H1 (cell line): ENCODE measurements around the gene NUB1. TPM values are rescaled to one million over a fixed set of nuclear protein-coding genes. Genes with fewer than 3 reads are reported as not detected.

Source experiments
- CTCF ChIA-PET: fragments of 300-600 bp; sonication (Branson Sonifier 250); formaldehyde crosslinking; loops from one replicate; lab custom pipeline; 2021; ENCODE audit not compliant: partially characterized antibody; lab: Charles Lee
- POLR2A ChIA-PET: fragments of 300-600 bp; sonication (Branson Sonifier 250); formaldehyde crosslinking; loops from one replicate; lab custom pipeline; 2021; ENCODE audit warnings: inconsistent platforms; ENCODE audit not compliant: partially characterized antibody; lab: Charles Lee
- DNase-seq, 2 experiments: peaks; one replicate each; pipeline versions ENCODE4 v3.0.0 to v3.0.0-alpha.2; 2010 to 2022; ENCODE audit warnings: low spot score in 2 of 2, low read depth in 1 of 2, mixed read lengths in 1 of 2
- FAIRE-seq: peaks from 2 replicates; lab custom pipeline; 2011; peaks lifted over from hg19 to GRCh38; lab: Jason Lieb, UNC
- H2AFZ ChIP-seq: 2 replicates; pipeline ENCODE4 v1.8.1; 2012; ENCODE audit warnings: low read length, inconsistent platforms
- H2AK5ac ChIP-seq: 2 replicates; pipeline ENCODE4 v1.6.1; 2013; ENCODE audit warnings: low read depth, low read length
- H2BK120ac ChIP-seq: replicated peaks from 2 replicates; pipeline ENCODE3; 2013; ENCODE audit warnings: low read depth, low read length, inconsistent platforms
- H2BK12ac ChIP-seq: 2 replicates; pipeline ENCODE4 v1.6.1; 2013; ENCODE audit warnings: low read depth, low read length
- H2BK15ac ChIP-seq: 2 replicates; pipeline ENCODE4 v1.6.1; 2013; ENCODE audit warnings: low read length
- H2BK20ac ChIP-seq: 2 replicates; pipeline ENCODE4 v1.6.1; 2013; ENCODE audit warnings: low read length
- H2BK5ac ChIP-seq: 2 replicates; pipeline ENCODE4 v1.6.1; 2013; ENCODE audit warnings: low read depth, low read length
- H3K14ac ChIP-seq: 2 replicates; pipeline ENCODE4 v1.6.1; 2013; ENCODE audit warnings: inconsistent platforms; ENCODE audit not compliant: insufficient read length
- H3K18ac ChIP-seq: 2 replicates; pipeline ENCODE4 v1.6.1; 2013; ENCODE audit warnings: low read length; ENCODE audit errors: extremely low read depth
- H3K23ac ChIP-seq: 2 replicates; pipeline ENCODE4 v1.6.1; 2013; ENCODE audit warnings: inconsistent platforms; ENCODE audit not compliant: insufficient read length
- H3K23me2 ChIP-seq: 2 replicates; pipeline ENCODE4 v1.6.1; 2013; ENCODE audit warnings: low read depth, low read length
- H3K27ac ChIP-seq: 2 replicates; pipeline ENCODE4 v1.6.1; 2011; ENCODE audit warnings: low read depth, low read length, inconsistent platforms
- H3K27me3 ChIP-seq, 4 experiments: replicated peaks in 1 of 4; 1 replicate in 1 of 4; 2 replicates in 3 of 4; pipeline versions ENCODE4 v1.6.1 to v1.8.1; 2011 to 2013; ENCODE audit warnings: low read length in 3 of 4, mild to moderate bottlenecking in 3 of 4, inconsistent platforms in 2 of 4, mixed read lengths in 2 of 4, moderate library complexity in 1 of 4; ENCODE audit not compliant: control insufficient read depth in 3 of 4, insufficient read depth in 3 of 4; ENCODE audit errors: extremely low read depth in 1 of 4
- H3K36me3 ChIP-seq, 4 experiments: 2 replicates each; pipeline versions ENCODE4 v1.6.1 to v1.8.1; 2011 to 2013; ENCODE audit warnings: mild to moderate bottlenecking in 4 of 4, low read length in 3 of 4, moderate library complexity in 2 of 4, control low read depth in 1 of 4, inconsistent platforms in 1 of 4; ENCODE audit not compliant: insufficient read depth in 4 of 4, control insufficient read depth in 2 of 4
- H3K4ac ChIP-seq: replicated peaks from 2 replicates; pipeline ENCODE3; 2013; ENCODE audit warnings: low read length, low read depth, mixed read lengths, inconsistent platforms; ENCODE audit not compliant: insufficient read length
- H3K4me1 ChIP-seq, 4 experiments: replicated peaks in 1 of 4; 1 replicate in 1 of 4; 2 replicates in 3 of 4; pipeline versions ENCODE4 v1.6.1 to v1.8.1; 2011 to 2013; ENCODE audit warnings: low read length in 3 of 4, inconsistent platforms in 2 of 4, mixed read lengths in 1 of 4; ENCODE audit not compliant: insufficient read depth in 4 of 4, control insufficient read depth in 3 of 4
- H3K4me2 ChIP-seq, 2 experiments: 2 replicates each; pipeline versions ENCODE4 v1.6.1 to v1.8.1; 2011 to 2013; ENCODE audit warnings: low read depth in 2 of 2, low read length in 2 of 2, control low read depth in 1 of 2, inconsistent platforms in 1 of 2, mild to moderate bottlenecking in 1 of 2; ENCODE audit not compliant: insufficient read depth in 1 of 2
- H3K4me3 ChIP-seq, 4 experiments: fragments of 200-600, 300-600 bp in 1 of 4; sonication (generic), shearing (Covaris generic), sonication (Bioruptor Twin) in 1 of 4; 2 replicates each; pipeline versions ENCODE4 v1.5.1 to v1.8.1; 2011 to 2016; ENCODE audit warnings: low read length in 4 of 4, low read depth in 3 of 4, control low read depth in 2 of 4, inconsistent platforms in 2 of 4, mild to moderate bottlenecking in 2 of 4, mixed read lengths in 1 of 4, moderate library complexity in 1 of 4; ENCODE audit not compliant: insufficient read depth in 2 of 4; ENCODE audit errors: extremely low read depth in 1 of 4
- H3K56ac ChIP-seq: replicated peaks from 2 replicates; pipeline ENCODE3; 2013; ENCODE audit warnings: low read depth, mild to moderate bottlenecking, mixed read lengths, low read length, inconsistent platforms; ENCODE audit not compliant: insufficient read length
- H3K79me1 ChIP-seq: 2 replicates; pipeline ENCODE4 v1.6.1; 2013; ENCODE audit warnings: low read depth, low read length, control low read depth
- H3K79me2 ChIP-seq, 2 experiments: 2 replicates each; pipeline versions ENCODE4 v1.6.1 to v1.8.1; 2012 to 2013; ENCODE audit warnings: low read length in 2 of 2, mild to moderate bottlenecking in 2 of 2, inconsistent platforms in 1 of 2; ENCODE audit not compliant: insufficient read depth in 2 of 2, control insufficient read depth in 1 of 2
- H3K9ac ChIP-seq, 4 experiments: replicated peaks in 1 of 4; 1 replicate in 1 of 4; 2 replicates in 3 of 4; pipeline versions ENCODE4 v1.6.1 to v1.8.1; 2011 to 2013; ENCODE audit warnings: low read depth in 3 of 4, low read length in 3 of 4, control low read depth in 2 of 4, mild to moderate bottlenecking in 2 of 4, moderate library complexity in 2 of 4, inconsistent platforms in 1 of 4; ENCODE audit errors: extremely low read depth in 1 of 4
- H3K9me3 ChIP-seq, 2 experiments: 2 replicates each; pipeline versions ENCODE4 v1.6.1 to v1.8.1; 2012 to 2013; ENCODE audit warnings: mild to moderate bottlenecking in 2 of 2, moderate library complexity in 2 of 2, control low read depth in 1 of 2, inconsistent platforms in 1 of 2, low read depth in 1 of 2, low read length in 1 of 2, mixed read lengths in 1 of 2; ENCODE audit not compliant: insufficient read depth in 2 of 2
- H4K20me1 ChIP-seq, 2 experiments: replicated peaks in 1 of 2; 2 replicates each; pipeline versions ENCODE3 to v1.8.1; 2011 to 2013; ENCODE audit warnings: inconsistent platforms in 2 of 2, low read length in 2 of 2, mild to moderate bottlenecking in 1 of 2; ENCODE audit not compliant: insufficient read depth in 2 of 2, control insufficient read depth in 1 of 2
- H4K5ac ChIP-seq: 2 replicates; pipeline ENCODE4 v1.6.1; 2013; ENCODE audit warnings: low read length, low read depth, mixed read lengths, inconsistent platforms; ENCODE audit not compliant: insufficient read length
- H4K8ac ChIP-seq: 2 replicates; pipeline ENCODE4 v1.8.0; 2013; ENCODE audit warnings: mild to moderate bottlenecking, moderate library complexity, low read length, inconsistent platforms; ENCODE audit not compliant: insufficient read depth; ENCODE audit errors: extremely low read depth
- H4K91ac ChIP-seq: replicated peaks from 2 replicates; pipeline ENCODE3; 2013; ENCODE audit warnings: low read length, mixed read lengths, inconsistent platforms; ENCODE audit not compliant: insufficient read length
- ASH2L ChIP-seq: fragments of 200-600, 300-600 bp; sonication (generic); IDR thresholded peaks from one replicate; pipeline ENCODE4 v1.7.1; 2017; ENCODE audit warnings: low read length
- CREB1 ChIP-seq: IDR thresholded peaks from 2 replicates; pipeline ENCODE4 v1.6.1; 2012; ENCODE audit warnings: inconsistent platforms
- EGR1 ChIP-seq: IDR thresholded peaks from 2 replicates; pipeline ENCODE4 v1.6.1; 2011; ENCODE audit warnings: low read depth, low read length, borderline replicate concordance
- POLR2AphosphoS5 ChIP-seq: IDR thresholded peaks from 2 replicates; pipeline ENCODE4 v1.6.1; 2011; ENCODE audit warnings: low read depth, low read length
- RFX5 ChIP-seq: IDR thresholded peaks from 2 replicates; pipeline ENCODE4 v1.6.1; 2011; ENCODE audit warnings: low read depth, low read length, improper control_type of control experiment, borderline replicate concordance
- SIN3A ChIP-seq, 2 experiments: IDR thresholded peaks in 1 of 2; conservative IDR thresholded peaks in 1 of 2; 2 replicates each; pipeline ENCODE4 v1.6.1; 2011 to 2012; ENCODE audit warnings: low read length in 2 of 2, improper control_type of control experiment in 1 of 2, low read depth in 1 of 2, mild to moderate bottlenecking in 1 of 2
- TAF1 ChIP-seq: IDR thresholded peaks from 2 replicates; pipeline ENCODE4 v1.6.1; 2011; ENCODE audit warnings: mild to moderate bottlenecking, low read depth, low read length
- TBP ChIP-seq: IDR thresholded peaks from 2 replicates; pipeline ENCODE4 v1.6.1; 2011; ENCODE audit warnings: low read depth, low read length, improper control_type of control experiment
- YY1 ChIP-seq: IDR thresholded peaks from 2 replicates; pipeline ENCODE4 v1.6.1; 2011; ENCODE audit warnings: low read depth, mild to moderate bottlenecking, low read length
- WGBS, 2 experiments: shearing (Covaris generic) in 1 of 2; methylation state at CpG; one replicate each; pipeline versions ENCODE4 v1.1.6 to v1.1.7; 2013 to 2015; ENCODE audit warnings: low lambda C conversion rate in 2 of 2, mixed read lengths in 2 of 2, inconsistent platforms in 1 of 2, low coverage in 1 of 2, missing lambda C conversion rate in 1 of 2; ENCODE audit not compliant: insufficient replicate concordance in 2 of 2, insufficient coverage in 1 of 2, insufficient read length in 1 of 2; ENCODE audit errors: extremely low coverage in 1 of 2, missing lambda C conversion rate in 1 of 2; 5-methylcytosine and 5-hydroxymethylcytosine counted together
- long read RNA-seq, 2 experiments: library from RNA in 1 of 2; library from capped mRNA in 1 of 2; stranded (forward); transcript quantifications; one replicate each; pipeline ENCODE4 v2.0.0, GENCODE V29; 2021; ENCODE audit warnings: inconsistent platforms in 1 of 2
- polyA minus RNA-seq, 3 experiments: library from RNA; depleted of rRNA, polyadenylated mRNA; stranded (reverse); fragments of >200 nt; gene quantifications; 1 replicate in 2 of 3; 2 replicates in 1 of 3; pipeline ENCODE4 v1.2.3, GENCODE V29; 2011
- polyA plus RNA-seq, 7 experiments: library from polyadenylated mRNA; depleted of rRNA in 3 of 7; stranded (reverse) in 5 of 7; unstranded in 2 of 7; fragments of >200 nt in 5 of 7; fragments of 200-250 nt in 2 of 7; gene quantifications; 1 replicate in 5 of 7; 2 replicates in 1 of 7; 4 replicates in 1 of 7; pipeline versions ENCODE4 v1.2.1 to v1.2.3, GENCODE V29; 2011 to 2013; ENCODE audit warnings: missing spikeins in 2 of 7, mixed read lengths in 2 of 7
- total RNA-seq: library from RNA; stranded (reverse); fragmentation: NEBNext Ultra II Directional; extraction: Animal tissue kit (Norgen Biotek cat#: 25700); gene quantifications from 2 replicates; pipeline ENCODE4 v1.2.1, GENCODE V29; 2021

Gene NUB1
- total RNA-seq, result 37.7 and 43.5 TPM in 2 replicates
- 20.5 and 22.1 TPM in 2 replicates for polyA plus RNA-seq (2011; rRNA removed)
- 26.7 TPM for polyA plus RNA-seq (2011; cell fraction: cytosol; rRNA removed)
- polyA plus RNA-seq (2011; cell fraction: nucleus; rRNA removed), result 28.6 TPM
- polyA plus RNA-seq (2012, experiment 1 of 2), result 26.1 to 56.9 TPM (median 28.7 TPM) in 4 replicates
- 8.2 TPM for polyA plus RNA-seq (2012, experiment 2 of 2)
- 42.6 TPM for polyA plus RNA-seq (2013, experiment 1 of 2)
- 43.8 TPM for polyA plus RNA-seq (2013, experiment 2 of 2)
- 21.8 and 23.6 TPM in 2 replicates for polyA minus RNA-seq (2011; rRNA and poly(A)+ RNA removed)
- 16.0 TPM for polyA minus RNA-seq (2011; cell fraction: cytosol; rRNA and poly(A)+ RNA removed)
- 21.4 TPM for polyA minus RNA-seq (2011; cell fraction: nucleus; rRNA and poly(A)+ RNA removed)
- long read RNA-seq, experiment 1, partial matches to known transcripts, result 17 of 31 reads
- long read RNA-seq, experiment 1, other reads (novel, unspliced or antisense), result 12 of 31 reads
- long read RNA-seq, experiment 2, transcript NUB1-203 (9 exons, 1,703 nt), result major isoform, 14 of 45 reads
- long read RNA-seq, experiment 2, partial matches to known transcripts, result 16 of 45 reads
- long read RNA-seq, experiment 2, other reads (novel, unspliced or antisense), result 14 of 45 reads

DNA sequence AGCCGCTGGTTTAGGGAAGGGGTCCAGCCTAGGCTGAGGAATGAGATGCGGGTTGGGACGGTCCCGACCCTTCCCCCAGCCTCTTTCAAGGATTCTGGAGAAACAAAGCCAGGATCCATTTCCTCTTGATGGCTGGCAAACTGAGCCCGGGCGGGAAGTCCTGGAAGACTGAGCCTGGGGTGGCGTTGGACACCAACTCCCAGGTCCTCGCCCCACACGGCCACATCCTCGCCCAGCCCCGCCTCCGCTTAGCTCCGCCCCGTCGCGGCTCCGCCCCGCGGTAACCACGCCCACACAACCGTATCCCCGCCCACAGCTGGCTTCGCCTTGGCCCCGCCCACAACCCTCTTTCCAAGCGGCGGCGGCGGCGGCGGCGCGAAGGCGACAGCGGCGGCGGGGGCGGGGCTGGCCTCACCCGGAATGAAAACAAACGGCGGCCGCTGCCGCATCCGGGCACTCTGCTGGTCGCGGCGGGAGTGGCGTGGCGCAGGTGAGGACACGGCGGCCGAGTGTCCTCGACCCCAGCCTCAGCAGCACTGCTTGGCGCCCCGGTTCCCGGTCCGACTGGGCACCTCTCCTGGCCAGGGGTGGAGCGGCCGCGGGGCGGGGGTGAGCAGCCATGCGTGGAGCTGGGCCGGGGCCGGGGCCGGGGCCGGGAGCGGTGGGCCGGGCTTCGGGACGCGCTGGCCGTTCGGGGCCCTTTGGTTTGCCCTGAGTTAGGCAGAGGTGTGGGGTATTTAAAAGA is at the start of gene NUB1:
NUB1 (plus strand) TSS at position 456 of the 745 bp plus-strand sequence. CDS start 3,538 bp downstream, outside the sequence.
- Histone ChIP-seq H2BK12ac (no peak within 1 kb of the TSS; the same call in 1 of the 2 replicates), H2BK15ac (no peak within 1 kb of the TSS; the same call in 1 of the 2 replicates), H2BK5ac (no peak within 1 kb of the TSS), H3K4ac (no peak within 1 kb of the TSS), H3K27me3 (no peaks in the 10 kb centered on the region), H3K23ac (no peak within 1 kb of the TSS), H4K20me1 (peaks cover 0 to 1% of the 10 kb centered on the region in 2 experiments), H2BK120ac (no peak within 1 kb of the TSS), H2BK20ac (no peak within 1 kb of the TSS), H4K5ac (peak within 1 kb of the TSS; percentile 78), H3K79me2 (peaks cover 0 to 14% of the 10 kb centered on the region in 2 experiments; a peak in 2 of 4 replicates), H3K23me2 (peaks cover 4% of the 10 kb centered on the region), H3K9ac (peak within 1 kb of the TSS; percentile 59 to 99 (median 66)), H3K36me3 (peaks cover 0 to 13% (median 7%) of the 10 kb centered on the region in 4 experiments; a peak in 6 of 8 replicates), H3K27ac (peak within 1 kb of the TSS; percentile 55; the same call in 1 of the 2 replicates), H2AFZ (peak within 1 kb of the TSS; percentile 78), H3K18ac (peak within 1 kb of the TSS; percentile 68), H4K91ac (no peak within 1 kb of the TSS), H4K8ac (peak within 1 kb of the TSS; percentile 73; the same call in 1 of the 2 replicates), H3K4me1 (no peaks in the 10 kb centered on the region; a peak in 2 of 7 replicates), H3K9me3 (no peaks in the 10 kb centered on the region), H3K4me2 (peak within 1 kb of the TSS; percentile 66), H3K4me3 (peak within 1 kb of the TSS; percentile 53 to 90 (median 67)), H2AK5ac (no peak within 1 kb of the TSS), H3K14ac (no peak within 1 kb of the TSS), H3K56ac (peak within 1 kb of the TSS; percentile 67), H3K79me1 (no peaks in the 10 kb centered on the region)
- ChIA-PET POLR2A (interaction anchor here (0.9 to 1.3 kb wide), 6 partner anchors 13 to 39 kb away, joined by 3 to 7 read pairs (median 4); no protein-coding TSS in a partner anchor), CTCF (interaction anchor here (0.6 to 8.5 kb wide), 6 partner anchors 10 to 445 kb away, joined by 3 to 75 read pairs (median 4); no protein-coding TSS in a partner anchor)
- WGBS, 2 experiments, result 7% methylated on average over 32 of the region's 72 CpGs; no CpG with 5 or more reads in 1 of the 2 experiments
- peak; percentile 63 to 100 for DNase-seq
- no peak for FAIRE-seq
- TF ChIP-seq ASH2L, result peak; percentile 73
- TF ChIP-seq RFX5, result no peak
- TF ChIP-seq YY1, result 0 out of 2 replicates have a peak, but pooled peaks have one; percentile 13
- peak; percentile 72 for TF ChIP-seq TAF1
- TF ChIP-seq SIN3A (conservative IDR thresholded peaks at IDR 0.05 in 1 of 2, IDR thresholded peaks at IDR 0.05 in 1 of 2; ENCODE audit: low read depth in 1 of 2, low read length in 2 of 2), result peak in 1 of 2 experiments; percentile 64; a peak in 1 of 4 replicates
- peak; percentile 21; the same call in 1 of the 2 replicates for TF ChIP-seq EGR1
- peak; percentile 68 for TF ChIP-seq CREB1
- TF ChIP-seq TBP, result peak; percentile 33; the same call in 1 of the 2 replicates
- TF ChIP-seq POLR2AphosphoS5, result peak; percentile 78
